SK-N-SH (cell line): ENCODE data around the gene MYOD1. TPM values are rescaled to one million over a fixed set of nuclear protein-coding genes. Genes with fewer than 3 reads are reported as not detected.

Source experiments
- CTCF ChIA-PET: fragments of 300-600, 350-600 bp; formaldehyde crosslinking; extraction: SDS; loops from one replicate; lab custom pipeline; 2021; lab: Yijun Ruan, JAX
- POLR2A ChIA-PET: fragments of 350-600 bp; sonication (Branson Sonifier 250); formaldehyde crosslinking; extraction: SDS; loops from one replicate; lab custom pipeline; 2020; ENCODE audit warnings: antibody characterized with exemption, inconsistent platforms; lab: Yijun Ruan, JAX
- DNase-seq: peaks from one replicate; pipeline ENCODE4 v3.0.0; 2012
- H2AFZ ChIP-seq: fragments of 200-600 bp; sonication (generic); 2 replicates; pipeline ENCODE4 v1.8.1; 2016; ENCODE audit warnings: antibody characterized with exemption, mild to moderate bottlenecking, low read depth
- H3F3A ChIP-seq: fragments of 200-600 bp; sonication (generic); replicated peaks from 2 replicates; pipeline ENCODE3; 2016; ENCODE audit warnings: antibody characterized with exemption, mild to moderate bottlenecking; ENCODE audit not compliant: insufficient read depth
- H3K27ac ChIP-seq, 2 experiments: fragments of 200-500 bp in 1 of 2; fragments of 200-600 bp in 1 of 2; sonication (Bioruptor generic) in 1 of 2; sonication (generic), shearing (Covaris generic) in 1 of 2; 2 replicates each; pipeline versions ENCODE4 v1.5.1 to v1.6.1; 2014 to 2016; ENCODE audit warnings: low read depth in 2 of 2, inconsistent platforms in 1 of 2, low read length in 1 of 2, mild to moderate bottlenecking in 1 of 2, mixed read lengths in 1 of 2
- H3K27me3 ChIP-seq: fragments of 200-600 bp; sonication (generic), shearing (Covaris generic); 2 replicates; pipeline ENCODE4 v1.6.1; 2016; ENCODE audit warnings: mixed run types; ENCODE audit not compliant: insufficient read depth
- H3K36me3 ChIP-seq, 2 experiments: fragments of 200-500 bp in 1 of 2; fragments of 200-600 bp in 1 of 2; sonication (Bioruptor generic) in 1 of 2; sonication (generic) in 1 of 2; replicated peaks in 1 of 2; 2 replicates each; pipeline versions ENCODE3 to v1.5.1; 2014 to 2016; ENCODE audit warnings: low read length in 1 of 2, mild to moderate bottlenecking in 1 of 2; ENCODE audit not compliant: insufficient read depth in 2 of 2, control insufficient read depth in 1 of 2
- H3K4me1 ChIP-seq, 2 experiments: fragments of 200-500 bp in 1 of 2; fragments of 200-600 bp in 1 of 2; sonication (Bioruptor generic) in 1 of 2; sonication (generic), shearing (Covaris generic) in 1 of 2; 2 replicates each; pipeline versions ENCODE4 v1.5.1 to v1.6.1; 2014 to 2016; ENCODE audit warnings: low read depth in 1 of 2, low read length in 1 of 2, mixed run types in 1 of 2; ENCODE audit not compliant: insufficient read depth in 2 of 2, control insufficient read depth in 1 of 2
- H3K4me2 ChIP-seq: fragments of 200-600 bp; sonication (generic), shearing (Covaris generic); 2 replicates; pipeline ENCODE4 v1.6.1; 2017; ENCODE audit warnings: mixed run types
- H3K4me3 ChIP-seq, 2 experiments: fragments of 200-500 bp in 1 of 2; fragments of 200-600 bp in 1 of 2; sonication (Bioruptor generic) in 1 of 2; sonication (generic), shearing (Covaris generic) in 1 of 2; 2 replicates each; pipeline versions ENCODE4 v1.5.1 to v1.8.1; 2014 to 2016; ENCODE audit warnings: low read depth in 2 of 2, inconsistent platforms in 1 of 2, low read length in 1 of 2, mild to moderate bottlenecking in 1 of 2, mixed read lengths in 1 of 2, moderate library complexity in 1 of 2
- H3K79me2 ChIP-seq: fragments of 200-600 bp; sonication (generic); 2 replicates; pipeline ENCODE4 v1.8.1; 2017; ENCODE audit warnings: mild to moderate bottlenecking; ENCODE audit not compliant: insufficient read depth
- H3K9ac ChIP-seq: fragments of 200-600 bp; sonication (generic); 2 replicates; pipeline ENCODE4 v1.6.1; 2017; ENCODE audit warnings: mixed run types
- H3K9me2 ChIP-seq: fragments of 200-600 bp; sonication (generic); 2 replicates; pipeline ENCODE4 v1.6.1; 2017; ENCODE audit warnings: mixed run types
- H3K9me3 ChIP-seq: fragments of 200-600 bp; sonication (generic); 2 replicates; pipeline ENCODE4 v1.6.1; 2017; ENCODE audit warnings: mixed run types, mild to moderate bottlenecking, moderate library complexity
- H4K20me1 ChIP-seq: fragments of 200-600 bp; sonication (generic); 2 replicates; pipeline ENCODE4 v1.6.1; 2017; ENCODE audit warnings: mild to moderate bottlenecking, mixed run types; ENCODE audit not compliant: insufficient read depth
- CHD2 ChIP-seq: fragments of 150-350 bp; IDR thresholded peaks from 2 replicates; pipeline ENCODE4 v1.6.1; 2018; ENCODE audit warnings: low read length; ENCODE audit not compliant: partially characterized antibody
- ELF1 ChIP-seq: IDR thresholded peaks from 2 replicates; pipeline ENCODE4 v1.4.0; 2012
- EP300 ChIP-seq, 2 experiments: IDR thresholded peaks; 2 replicates each; pipeline versions ENCODE4 v1.4.0 to v1.6.1; 2012; ENCODE audit warnings: borderline replicate concordance in 1 of 2, low read depth in 1 of 2, low read length in 1 of 2
- EZH2phosphoT487 ChIP-seq: fragments of 200-600 bp; sonication (generic); IDR thresholded peaks from 2 replicates; pipeline ENCODE4 v1.6.1; 2017; ENCODE audit warnings: low read depth, mixed run types, mild to moderate bottlenecking, antibody characterized with exemption, moderate library complexity, borderline replicate concordance
- FOSL2 ChIP-seq: IDR thresholded peaks from 2 replicates; pipeline ENCODE4 v1.4.0; 2012; ENCODE audit warnings: low read depth, mild to moderate bottlenecking, moderate library complexity, borderline replicate concordance
- GABPA ChIP-seq: IDR thresholded peaks from 2 replicates; pipeline ENCODE4 v1.4.0; 2012; ENCODE audit warnings: low read depth, mild to moderate bottlenecking
- JUND ChIP-seq: IDR thresholded peaks from 2 replicates; pipeline ENCODE4 v1.4.0; 2012
- MAX ChIP-seq: IDR thresholded peaks from 2 replicates; pipeline ENCODE4 v1.4.0; 2012; ENCODE audit warnings: low read depth
- MEF2A ChIP-seq: IDR thresholded peaks from 2 replicates; pipeline ENCODE4 v1.4.0; 2012; ENCODE audit warnings: low read depth, borderline replicate concordance
- POLR2AphosphoS5 ChIP-seq: IDR thresholded peaks from 2 replicates; pipeline ENCODE4 v1.6.1; 2012; ENCODE audit warnings: low read depth, low read length
- RAD21 ChIP-seq: IDR thresholded peaks from 2 replicates; pipeline ENCODE4 v1.6.1; 2012; ENCODE audit warnings: mild to moderate bottlenecking, low read length
- RCOR1 ChIP-seq: fragments of 150-350 bp; IDR thresholded peaks from 2 replicates; pipeline ENCODE4 v1.6.1; 2017; ENCODE audit warnings: antibody characterized with exemption, low read length
- REST ChIP-seq: IDR thresholded peaks from 2 replicates; pipeline ENCODE4 v1.6.1; 2012; ENCODE audit warnings: mild to moderate bottlenecking, low read depth, low read length, moderate library complexity
- RXRA ChIP-seq: IDR thresholded peaks from 2 replicates; pipeline ENCODE4 v1.4.0; 2012; ENCODE audit warnings: low read depth, mild to moderate bottlenecking, borderline replicate concordance
- SIN3A ChIP-seq: IDR thresholded peaks from 2 replicates; pipeline ENCODE4 v1.6.1; 2012; ENCODE audit warnings: low read depth, mild to moderate bottlenecking, low read length, moderate library complexity, borderline replicate concordance
- TAF1 ChIP-seq: IDR thresholded peaks from 2 replicates; pipeline ENCODE4 v1.6.1; 2012; ENCODE audit warnings: low read depth, mild to moderate bottlenecking, low read length, moderate library complexity, borderline replicate concordance
- WGBS: methylation state at CpG from one replicate; pipeline ENCODE4 v1.1.6; 2017; ENCODE audit warnings: low lambda C conversion rate; 5-methylcytosine and 5-hydroxymethylcytosine counted together
- polyA plus RNA-seq, 3 experiments: library from polyadenylated mRNA; depleted of rRNA; stranded (reverse); fragments of >200 nt; gene quantifications; 2 replicates each; pipeline ENCODE4 v1.2.3, GENCODE V29; 2012
- TF ChIP-seq, protein P1 (sequence below): fragments of 200-600 bp; sonication (generic); IDR thresholded peaks from 2 replicates; pipeline ENCODE4 v1.6.1; 2017; ENCODE audit warnings: antibody characterized with exemption, mild to moderate bottlenecking, moderate library complexity
- TF ChIP-seq, protein P2 (sequence below): fragments of 150-350 bp; IDR thresholded peaks from 2 replicates; pipeline ENCODE4 v1.6.1; 2017; ENCODE audit warnings: antibody characterized with exemption, low read length, low read depth, borderline replicate concordance

Gene MYOD1
- polyA plus RNA-seq, 1 of the 3 experiments (the other 2 are of a cell fraction): not detected

- Histone ChIP-seq H3K4me2 (no peak overlapping the region), H3K4me3 (no peak overlapping the region), H3K9me2 (no peaks in the 10 kb centered on the region), H3K36me3 (no peaks in the 10 kb centered on the region), H3K79me2 (no peaks in the 10 kb centered on the region), H3K27me3 (no peaks in the 10 kb centered on the region; the same call in 1 of the 2 replicates), H3F3A (no peaks in the 10 kb centered on the region), H3K27ac (no peak overlapping the region), H3K4me1 (peaks cover 0 to 25% of the 10 kb centered on the region in 2 experiments; a peak in 1 of 4 replicates), H2AFZ (no peak overlapping the region), H3K9ac (no peak overlapping the region), H4K20me1 (no peaks in the 10 kb centered on the region), H3K9me3 (no peaks in the 10 kb centered on the region)
- 73% methylated on average over 8 of the region's 10 CpGs for WGBS
- ChIA-PET POLR2A (interaction anchor here (0.5 kb wide), 1 partner anchor 93 kb away, joined by 3 read pairs; no protein-coding TSS in a partner anchor), CTCF (interaction anchor here (1.7 to 14.2 kb wide), 3 partner anchors 7 to 241 kb away, joined by 6 to 730 read pairs (median 10); no protein-coding TSS in a partner anchor)
- TF ChIP-seq MAX: no peak
- TF ChIP-seq SIN3A: no peak
- TF ChIP-seq MEF2A: no peak
- no peak for TF ChIP-seq JUND
- TF ChIP-seq GABPA: no peak
- TF ChIP-seq, protein P1, sequence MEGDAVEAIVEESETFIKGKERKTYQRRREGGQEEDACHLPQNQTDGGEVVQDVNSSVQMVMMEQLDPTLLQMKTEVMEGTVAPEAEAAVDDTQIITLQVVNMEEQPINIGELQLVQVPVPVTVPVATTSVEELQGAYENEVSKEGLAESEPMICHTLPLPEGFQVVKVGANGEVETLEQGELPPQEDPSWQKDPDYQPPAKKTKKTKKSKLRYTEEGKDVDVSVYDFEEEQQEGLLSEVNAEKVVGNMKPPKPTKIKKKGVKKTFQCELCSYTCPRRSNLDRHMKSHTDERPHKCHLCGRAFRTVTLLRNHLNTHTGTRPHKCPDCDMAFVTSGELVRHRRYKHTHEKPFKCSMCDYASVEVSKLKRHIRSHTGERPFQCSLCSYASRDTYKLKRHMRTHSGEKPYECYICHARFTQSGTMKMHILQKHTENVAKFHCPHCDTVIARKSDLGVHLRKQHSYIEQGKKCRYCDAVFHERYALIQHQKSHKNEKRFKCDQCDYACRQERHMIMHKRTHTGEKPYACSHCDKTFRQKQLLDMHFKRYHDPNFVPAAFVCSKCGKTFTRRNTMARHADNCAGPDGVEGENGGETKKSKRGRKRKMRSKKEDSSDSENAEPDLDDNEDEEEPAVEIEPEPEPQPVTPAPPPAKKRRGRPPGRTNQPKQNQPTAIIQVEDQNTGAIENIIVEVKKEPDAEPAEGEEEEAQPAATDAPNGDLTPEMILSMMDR: no peak
- no peak for TF ChIP-seq POLR2AphosphoS5
- no peak for DNase-seq
These were observed 19.0 kb downstream of the MYOD1 start for GRCh38 chr11:17738151-17738973.

DNA sequence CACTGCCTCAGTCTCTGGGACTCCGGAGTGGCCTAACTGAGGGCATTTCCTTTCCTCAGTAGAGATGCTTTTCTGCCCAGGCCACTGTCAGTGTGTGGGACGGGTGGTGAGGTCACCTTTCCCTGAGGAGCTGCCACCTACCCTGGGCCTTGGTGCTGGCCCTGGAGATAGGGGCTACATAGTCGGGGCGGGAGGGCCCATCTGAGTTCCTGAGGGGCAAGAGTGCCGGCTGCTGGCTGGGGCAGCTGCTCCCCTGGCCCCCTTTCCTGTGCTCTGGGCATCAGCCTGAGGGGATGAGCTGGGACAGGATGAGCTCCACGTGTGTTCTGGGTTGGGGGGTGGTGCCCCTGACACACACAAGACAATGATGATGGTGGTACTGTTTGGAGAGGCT lies 20.6 kb downstream of the MYOD1 start:
- no peak overlapping the region for H3K27ac ChIP-seq
- H3K36me3 ChIP-seq: no peaks in the 10 kb centered on the region
- DNase-seq: no peak
- no peaks in the 10 kb centered on the region for H3K9me3 ChIP-seq
- POLR2A ChIA-PET: no interaction called here
- H2AFZ ChIP-seq: no peak overlapping the region
- no peaks in the 10 kb centered on the region for H3F3A ChIP-seq
- CTCF ChIA-PET: interaction anchor here (1.3 to 14.2 kb wide), 3 partner anchors 9 to 239 kb away, joined by 5 to 730 read pairs (median 10); no protein-coding TSS in a partner anchor
- H3K4me2 ChIP-seq: no peak overlapping the region
- H3K9me2 ChIP-seq: no peaks in the 10 kb centered on the region
- H3K4me1 ChIP-seq: peaks cover 0 to 20% of the 10 kb centered on the region in 2 experiments; a peak in 1 of 4 replicates
- H4K20me1 ChIP-seq: no peaks in the 10 kb centered on the region
- no peak overlapping the region for H3K9ac ChIP-seq
- WGBS: 71% methylated on average over 4 of the region's 6 CpGs
- H3K79me2 ChIP-seq: no peaks in the 10 kb centered on the region
- no peak overlapping the region for H3K4me3 ChIP-seq
- no peaks in the 10 kb centered on the region for H3K27me3 ChIP-seq
- TF ChIP-seq RAD21: no peak
- no peak for TF ChIP-seq CHD2
- TF ChIP-seq EP300 (IDR thresholded peaks at IDR 0.05; ENCODE audit: borderline replicate concordance in 1 of 2, low read depth in 1 of 2, low read length in 1 of 2): no peak
- TF ChIP-seq RXRA: no peak
- no peak for TF ChIP-seq EZH2phosphoT487
- TF ChIP-seq FOSL2: no peak
- TF ChIP-seq, protein P2, sequence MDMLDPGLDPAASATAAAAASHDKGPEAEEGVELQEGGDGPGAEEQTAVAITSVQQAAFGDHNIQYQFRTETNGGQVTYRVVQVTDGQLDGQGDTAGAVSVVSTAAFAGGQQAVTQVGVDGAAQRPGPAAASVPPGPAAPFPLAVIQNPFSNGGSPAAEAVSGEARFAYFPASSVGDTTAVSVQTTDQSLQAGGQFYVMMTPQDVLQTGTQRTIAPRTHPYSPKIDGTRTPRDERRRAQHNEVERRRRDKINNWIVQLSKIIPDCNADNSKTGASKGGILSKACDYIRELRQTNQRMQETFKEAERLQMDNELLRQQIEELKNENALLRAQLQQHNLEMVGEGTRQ: no peak
- no peak for TF ChIP-seq RCOR1
- no peak for TF ChIP-seq REST
- no peak for TF ChIP-seq ELF1
- no peak for TF ChIP-seq TAF1
- no peak for TF ChIP-seq MEF2A
- no peak for TF ChIP-seq GABPA
- no peak for TF ChIP-seq POLR2AphosphoS5
